Mesendoderm (in vitro differentiated cells): Measurements from ENCODE around the gene LACTBL1.

Experiments
- DNase-seq: peaks from one replicate; pipeline ENCODE4 v3.0.0; 2013
- H2AK5ac ChIP-seq: 2 replicates; pipeline ENCODE4 v1.6.1; 2013; ENCODE audit warnings: low read length, inconsistent platforms
- H2BK120ac ChIP-seq: 2 replicates; pipeline ENCODE4 v1.6.1; 2013; ENCODE audit warnings: low read depth, mild to moderate bottlenecking, low read length, moderate library complexity, mixed read lengths
- H2BK15ac ChIP-seq: replicated peaks from 2 replicates; pipeline ENCODE4 v1.6.1; 2013; ENCODE audit warnings: low read depth, mild to moderate bottlenecking, moderate library complexity
- H2BK5ac ChIP-seq: 2 replicates; pipeline ENCODE4 v1.6.1; 2013; ENCODE audit warnings: low read length, inconsistent platforms
- H3K18ac ChIP-seq: 2 replicates; pipeline ENCODE4 v1.6.1; 2013; ENCODE audit warnings: mild to moderate bottlenecking, low read length, mixed read lengths
- H3K23ac ChIP-seq: one replicate; pipeline ENCODE4 v1.6.1; 2013; ENCODE audit warnings: low read length
- H3K27ac ChIP-seq: 2 replicates; pipeline ENCODE4 v1.5.1; 2013; ENCODE audit warnings: low read depth, mild to moderate bottlenecking, inconsistent platforms, low read length, moderate library complexity
- H3K27me3 ChIP-seq: 2 replicates; pipeline ENCODE4 v1.6.1; 2013; ENCODE audit warnings: low read length, control low read depth, mild to moderate bottlenecking, inconsistent platforms; ENCODE audit not compliant: insufficient read depth, poor library complexity
- H3K36me3 ChIP-seq: 2 replicates; pipeline ENCODE4 v1.6.1; 2013; ENCODE audit warnings: low read length, inconsistent platforms; ENCODE audit not compliant: control insufficient read depth, insufficient read depth
- H3K4ac ChIP-seq: one replicate; pipeline ENCODE4 v1.6.1; 2013; ENCODE audit warnings: low read depth, mild to moderate bottlenecking, low read length, moderate library complexity
- H3K4me1 ChIP-seq: 2 replicates; pipeline ENCODE4 v1.6.1; 2013; ENCODE audit warnings: low read depth, low read length, inconsistent platforms; ENCODE audit not compliant: control insufficient read depth
- H3K4me2 ChIP-seq: 2 replicates; pipeline ENCODE4 v1.6.1; 2013; ENCODE audit warnings: low read length
- H3K4me3 ChIP-seq: 2 replicates; pipeline ENCODE4 v1.5.1; 2013; ENCODE audit warnings: mild to moderate bottlenecking, low read length
- H3K56ac ChIP-seq: one replicate; pipeline ENCODE4 v1.6.1; 2013; ENCODE audit warnings: low read length
- H3K79me1 ChIP-seq: 2 replicates; pipeline ENCODE4 v1.6.1; 2013; ENCODE audit warnings: low read length, inconsistent platforms
- H3K79me2 ChIP-seq: 2 replicates; pipeline ENCODE4 v1.6.1; 2013; ENCODE audit warnings: mild to moderate bottlenecking, low read length; ENCODE audit not compliant: control insufficient read depth, insufficient read depth
- H3K9ac ChIP-seq: 2 replicates; pipeline ENCODE4 v1.6.1; 2013; ENCODE audit warnings: low read length, inconsistent platforms
- H4K5ac ChIP-seq: one replicate; pipeline ENCODE4 v1.6.1; 2013; ENCODE audit warnings: low read length
- H4K8ac ChIP-seq: one replicate; pipeline ENCODE4 v1.6.1; 2013; ENCODE audit warnings: low read depth, mild to moderate bottlenecking, control low read depth, low read length, moderate library complexity
- WGBS: extraction: QIAGEN DNeasy Blood & Tissue Kit; methylation state at CpG from one replicate; pipeline ENCODE4 v1.1.7; 2013; ENCODE audit warnings: low lambda C conversion rate, missing lambda C conversion rate; ENCODE audit not compliant: insufficient coverage; ENCODE audit errors: extremely low coverage; 5-methylcytosine and 5-hydroxymethylcytosine counted together

Gene LACTBL1

DNA sequence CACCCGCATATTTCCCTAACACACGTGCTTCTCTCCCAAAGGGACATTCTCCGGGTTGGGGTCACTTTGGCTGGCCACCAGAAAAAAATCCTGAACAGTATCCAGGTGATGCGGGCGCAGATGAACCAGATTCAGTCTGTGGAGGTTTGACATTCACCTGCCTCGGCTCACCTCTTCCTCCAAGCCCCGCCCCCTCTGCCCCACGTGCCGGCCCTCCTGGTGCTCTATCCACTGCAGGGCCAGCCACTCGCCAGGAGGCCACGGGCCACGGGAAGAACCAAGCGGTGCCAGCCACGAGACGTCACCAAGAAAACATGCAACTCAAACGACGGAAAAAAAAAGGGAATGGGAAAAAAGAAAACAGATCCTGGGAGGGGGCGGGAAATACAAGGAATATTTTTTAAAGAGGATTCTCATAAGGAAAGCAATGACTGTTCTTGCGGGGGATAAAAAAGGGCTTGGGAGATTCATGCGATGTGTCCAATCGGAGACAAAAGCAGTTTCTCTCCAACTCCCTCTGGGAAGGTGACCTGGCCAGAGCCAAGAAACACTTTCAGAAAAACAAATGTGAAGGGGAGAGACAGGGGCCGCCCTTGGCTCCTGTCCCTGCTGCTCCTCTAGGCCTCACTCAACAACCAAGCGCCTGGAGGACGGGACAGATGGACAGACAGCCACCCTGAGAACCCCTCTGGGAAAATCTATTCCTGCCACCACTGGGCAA is 59.1 kb downstream of the LACTBL1 start:
- Histone ChIP-seq H3K4me1 (no peaks in the 10 kb centered on the region), H3K36me3 (no peaks in the 10 kb centered on the region), H2BK5ac (no peak overlapping the region), H2BK15ac (no peak overlapping the region), H3K4me2 (no peak overlapping the region), H4K5ac (no peak overlapping the region), H3K4ac (no peak overlapping the region), H3K18ac (no peak overlapping the region), H3K9ac (no peak overlapping the region), H3K27me3 (no peaks in the 10 kb centered on the region), H4K8ac (no peak overlapping the region), H2AK5ac (no peak overlapping the region), H3K79me1 (no peaks in the 10 kb centered on the region), H3K56ac (no peak overlapping the region), H3K23ac (no peak overlapping the region), H2BK120ac (no peak overlapping the region), H3K4me3 (no peak overlapping the region), H3K79me2 (no peaks in the 10 kb centered on the region), H3K27ac (no peak overlapping the region)
- no peak for DNase-seq
- WGBS = no CpG with 5 or more reads among the region's 24 CpGs

GRCh38 chr1:22912311-22912710 is 60.4 kb downstream of the LACTBL1 start:
- no CpG with 5 or more reads among the region's 16 CpGs for WGBS

GRCh38 chr1:22910986-22911651 is 61.5 kb downstream of the LACTBL1 start:
- H3K9ac ChIP-seq = no peak overlapping the region
- H3K79me2 ChIP-seq = no peaks in the 10 kb centered on the region
- H3K18ac ChIP-seq = no peak overlapping the region
- no peaks in the 10 kb centered on the region for H3K79me1 ChIP-seq
- no CpG with 5 or more reads among the region's 5 CpGs for WGBS
- H3K27ac ChIP-seq = no peak overlapping the region
- no peak overlapping the region for H4K8ac ChIP-seq
- H3K23ac ChIP-seq = no peak overlapping the region
- no peak overlapping the region for H2AK5ac ChIP-seq
- no peak overlapping the region for H4K5ac ChIP-seq
- no peak overlapping the region for H3K4me3 ChIP-seq
- no peaks in the 10 kb centered on the region for H3K36me3 ChIP-seq
- H2BK15ac ChIP-seq = no peak overlapping the region
- H3K4ac ChIP-seq = no peak overlapping the region
- no peak overlapping the region for H3K56ac ChIP-seq
- DNase-seq = no peak
- H3K4me1 ChIP-seq = no peaks in the 10 kb centered on the region
- no peaks in the 10 kb centered on the region for H3K27me3 ChIP-seq
- no peak overlapping the region for H3K4me2 ChIP-seq
- H2BK120ac ChIP-seq = no peak overlapping the region
- no peak overlapping the region for H2BK5ac ChIP-seq

More at GRCh38 chr1:22912311-22912710, 60.4 kb downstream of the LACTBL1 start:
- no peak overlapping the region for H4K8ac ChIP-seq
- H3K4me2 ChIP-seq = no peak overlapping the region
- no peaks in the 10 kb centered on the region for H3K79me1 ChIP-seq
- H3K4me1 ChIP-seq = no peaks in the 10 kb centered on the region
- no peak overlapping the region for H2BK15ac ChIP-seq
- no peak overlapping the region for H3K4me3 ChIP-seq
- DNase-seq = no peak
- H3K36me3 ChIP-seq = no peaks in the 10 kb centered on the region
- no peaks in the 10 kb centered on the region for H3K79me2 ChIP-seq
- H2AK5ac ChIP-seq = no peak overlapping the region
- no peak overlapping the region for H3K56ac ChIP-seq
- no peak overlapping the region for H3K9ac ChIP-seq
- H3K18ac ChIP-seq = no peak overlapping the region
- H3K23ac ChIP-seq = no peak overlapping the region
- no peak overlapping the region for H2BK5ac ChIP-seq
- H2BK120ac ChIP-seq = no peak overlapping the region
- H3K4ac ChIP-seq = no peak overlapping the region
- no peak overlapping the region for H3K27ac ChIP-seq
- H3K27me3 ChIP-seq = no peaks in the 10 kb centered on the region
- H4K5ac ChIP-seq = no peak overlapping the region

DNA sequence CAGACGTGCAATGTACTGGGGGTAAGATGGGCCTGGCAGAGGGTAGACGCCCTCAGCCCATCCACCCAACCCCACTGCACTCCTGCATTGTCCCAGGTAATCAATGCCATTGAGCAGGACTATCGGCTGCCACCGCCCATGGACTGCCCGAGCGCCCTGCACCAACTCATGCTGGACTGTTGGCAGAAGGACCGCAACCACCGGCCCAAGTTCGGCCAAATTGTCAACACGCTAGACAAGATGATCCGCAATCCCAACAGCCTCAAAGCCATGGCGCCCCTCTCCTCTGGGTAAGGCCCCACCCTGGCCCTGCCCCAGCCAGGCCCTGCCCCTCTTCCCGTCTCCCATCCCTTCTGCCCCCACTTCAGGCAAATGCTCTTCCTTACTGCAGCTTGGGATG is 62.4 kb downstream of the LACTBL1 start:
- Histone ChIP-seq H2BK15ac (no peak overlapping the region), H2BK5ac (no peak overlapping the region), H4K8ac (no peak overlapping the region), H3K9ac (no peak overlapping the region), H3K23ac (no peak overlapping the region), H4K5ac (no peak overlapping the region), H3K36me3 (no peaks in the 10 kb centered on the region), H3K4me3 (no peak overlapping the region), H3K79me1 (no peaks in the 10 kb centered on the region), H2BK120ac (no peak overlapping the region), H3K79me2 (no peaks in the 10 kb centered on the region), H2AK5ac (no peak overlapping the region), H3K27me3 (no peaks in the 10 kb centered on the region), H3K56ac (no peak overlapping the region), H3K4me1 (no peaks in the 10 kb centered on the region), H3K18ac (no peak overlapping the region), H3K27ac (no peak overlapping the region), H3K4me2 (no peak overlapping the region), H3K4ac (no peak overlapping the region)
- DNase-seq = no peak
- WGBS = no CpG with 5 or more reads among the region's 13 CpGs

GRCh38 chr1:22908880-22909426 is 63.7 kb downstream of the LACTBL1 start:
- no peak overlapping the region for H4K8ac ChIP-seq
- H3K23ac ChIP-seq = no peak overlapping the region
- no peaks in the 10 kb centered on the region for H3K79me1 ChIP-seq
- H3K79me2 ChIP-seq = no peaks in the 10 kb centered on the region
- H3K27ac ChIP-seq = no peak overlapping the region
- H3K4me2 ChIP-seq = no peak overlapping the region
- DNase-seq = no peak
- no peaks in the 10 kb centered on the region for H3K4me1 ChIP-seq
- H3K27me3 ChIP-seq = no peaks in the 10 kb centered on the region
- H3K4ac ChIP-seq = no peak overlapping the region
- no CpG with 5 or more reads among the region's 11 CpGs for WGBS
- H2BK120ac ChIP-seq = no peak overlapping the region
- H2BK15ac ChIP-seq = no peak overlapping the region
- no peak overlapping the region for H3K9ac ChIP-seq
- H3K4me3 ChIP-seq = no peak overlapping the region
- no peak overlapping the region for H2BK5ac ChIP-seq
- H4K5ac ChIP-seq = no peak overlapping the region
- H2AK5ac ChIP-seq = no peak overlapping the region
- no peak overlapping the region for H3K18ac ChIP-seq
- H3K36me3 ChIP-seq = no peaks in the 10 kb centered on the region
- H3K56ac ChIP-seq = no peak overlapping the region
